ENCODE data around the gene PRKCG. TPM values are rescaled to one million over a fixed set of nuclear protein-coding genes. Genes with fewer than 3 reads are reported as not detected.

The PRKCG gene
- total RNA-seq, 2 experiments from 2014 or later = not detected

- H3K27ac ChIP-seq (ENCODE audit: low read depth, low read length, poor library complexity, severe bottlenecking) = no peak overlapping the region
- no peak for DNase-seq (ENCODE audit: low spot score)
- TF ChIP-seq CTCF (conservative IDR thresholded peaks at IDR 0.05; ENCODE audit: low read length) = no peak
- no peak for TF ChIP-seq EZH2phosphoT487 (IDR thresholded peaks at IDR 0.05; ENCODE audit: borderline replicate concordance, low read depth, low read length)
- BruUV-seq (replicated peaks) = no TSS peak
- intact Hi-C loops (cut with micrococcal nuclease; ENCODE audit: unreplicated experiment) = no loop called here
- no peaks in the 10 kb centered on the region for H3K9me3 ChIP-seq (ENCODE audit: low read length)
- ChIA-PET POLR2A (no interaction called here), CTCF (ENCODE audit: unreplicated experiment) (no interaction called here)
- no peak overlapping the region for H2AFZ ChIP-seq (ENCODE audit: low read length)
- no peaks in the 10 kb centered on the region for H3K36me3 ChIP-seq (ENCODE audit: insufficient read depth, low read length)
- no peak overlapping the region for H3K4me2 ChIP-seq (ENCODE audit: low read length)
- no peaks in the 10 kb centered on the region for H4K20me1 ChIP-seq (ENCODE audit: insufficient read depth, low read length)
- H3K4me1 ChIP-seq (ENCODE audit: insufficient read depth, low read length, poor library complexity, severe bottlenecking) = no peaks in the 10 kb centered on the region
- no peak overlapping the region for H3K4me3 ChIP-seq (ENCODE audit: low read depth, low read length, poor library complexity, severe bottlenecking)
- H3K9me2 ChIP-seq (ENCODE audit: insufficient read depth, low read length) = no peaks in the 10 kb centered on the region
- no peaks in the 10 kb centered on the region for H3K79me2 ChIP-seq (ENCODE audit: insufficient read depth, low read depth, low read length)
These were observed 16.8 kb downstream of the PRKCG start for GRCh38 chr19:53898636-53899341.

GRCh38 chr19:53900191-53900860, 18.3 kb downstream of the PRKCG start:
- no peaks in the 10 kb centered on the region for H3K4me1 ChIP-seq (ENCODE audit: insufficient read depth, low read length, poor library complexity, severe bottlenecking)
- no peaks in the 10 kb centered on the region for H3K36me3 ChIP-seq (ENCODE audit: insufficient read depth, low read length)
- H3K4me2 ChIP-seq (ENCODE audit: low read length) = no peak overlapping the region
- ChIA-PET CTCF (ENCODE audit: unreplicated experiment) (no interaction called here), POLR2A (no interaction called here)
- intact Hi-C loops (cut with micrococcal nuclease; ENCODE audit: unreplicated experiment) = no loop called here
- no peak overlapping the region for H3K4me3 ChIP-seq (ENCODE audit: low read depth, low read length, poor library complexity, severe bottlenecking)
- H3K27ac ChIP-seq (ENCODE audit: low read depth, low read length, poor library complexity, severe bottlenecking) = no peak overlapping the region
- H3K79me2 ChIP-seq (ENCODE audit: insufficient read depth, low read depth, low read length) = no peaks in the 10 kb centered on the region
- H3K9me3 ChIP-seq (ENCODE audit: low read length) = no peaks in the 10 kb centered on the region
- no peak for DNase-seq (ENCODE audit: low spot score)
- TF ChIP-seq CTCF (conservative IDR thresholded peaks at IDR 0.05; ENCODE audit: low read length) (no peak), EZH2phosphoT487 (IDR thresholded peaks at IDR 0.05; ENCODE audit: borderline replicate concordance, low read depth, low read length) (no peak)
- BruUV-seq (replicated peaks) = no TSS peak
- H2AFZ ChIP-seq (ENCODE audit: low read length) = no peak overlapping the region
- no peaks in the 10 kb centered on the region for H4K20me1 ChIP-seq (ENCODE audit: insufficient read depth, low read length)
- H3K9me2 ChIP-seq (ENCODE audit: insufficient read depth, low read length) = no peaks in the 10 kb centered on the region

- H3K4me3 ChIP-seq (ENCODE audit: low read depth, low read length, poor library complexity, severe bottlenecking) = no peak overlapping the region
- intact Hi-C loops (cut with micrococcal nuclease; ENCODE audit: unreplicated experiment) = no loop called here
- DNase-seq (ENCODE audit: low spot score) = peak; percentile 59
- BruUV-seq (replicated peaks) = no TSS peak
- ChIA-PET POLR2A (no interaction called here), CTCF (ENCODE audit: unreplicated experiment) (no interaction called here)
- H3K4me2 ChIP-seq (ENCODE audit: low read length) = no peak overlapping the region
- TF ChIP-seq EZH2phosphoT487 (IDR thresholded peaks at IDR 0.05; ENCODE audit: borderline replicate concordance, low read depth, low read length) = no peak
- no peak for TF ChIP-seq CTCF (conservative IDR thresholded peaks at IDR 0.05; ENCODE audit: low read length)
- H3K79me2 ChIP-seq (ENCODE audit: insufficient read depth, low read depth, low read length) = no peaks in the 10 kb centered on the region
- no peaks in the 10 kb centered on the region for H4K20me1 ChIP-seq (ENCODE audit: insufficient read depth, low read length)
- H3K36me3 ChIP-seq (ENCODE audit: insufficient read depth, low read length) = no peaks in the 10 kb centered on the region
- H3K27ac ChIP-seq (ENCODE audit: low read depth, low read length, poor library complexity, severe bottlenecking) = no peak overlapping the region
- H2AFZ ChIP-seq (ENCODE audit: low read length) = no peak overlapping the region
- no peaks in the 10 kb centered on the region for H3K9me2 ChIP-seq (ENCODE audit: insufficient read depth, low read length)
- H3K4me1 ChIP-seq (ENCODE audit: insufficient read depth, low read length, poor library complexity, severe bottlenecking) = no peaks in the 10 kb centered on the region
- H3K9me3 ChIP-seq (ENCODE audit: low read length) = no peaks in the 10 kb centered on the region
These were observed 21.2 kb downstream of the PRKCG start for GRCh38 chr19:53903055-53903680.
